ENCODE data around the gene MAP3K12. TPM values are rescaled to one million over a fixed set of nuclear protein-coding genes. Genes with fewer than 3 reads are reported as not detected.
A peak's percentile ranks its signal among the peaks of the same experiment; 100 is the strongest.

The MAP3K12 gene
- total and polyA plus RNA-seq, 2 of the 13 experiments (the other 11 are each of a cell fraction or from before 2014, with no cell fraction given) = 0.20 to 1.1 TPM

GRCh38 chr12:53538209-53538689 lies 39.0 kb upstream of the MAP3K12 start (continued):
- TF ChIP-seq ZBTB10 (CRISPR knock-in tag; IDR thresholded peaks at IDR 0.05; ENCODE audit: borderline replicate concordance) (peak; percentile 76), ZNF143 (CRISPR knock-in tag; IDR thresholded peaks at IDR 0.05) (peak; percentile 33; the same call in 1 of the 2 replicates), THAP11 (CRISPR knock-in tag; IDR thresholded peaks at IDR 0.05) (peak; percentile 75), ZFP82 (CRISPR knock-in tag; IDR thresholded peaks at IDR 0.05; ENCODE audit: borderline replicate concordance) (no peak), TEF (CRISPR knock-in tag; IDR thresholded peaks at IDR 0.05) (peak; percentile 88; the same call in 1 of the 2 replicates), FOXO1 (CRISPR knock-in tag; IDR thresholded peaks at IDR 0.05) (peak; percentile 92), KLF9 (CRISPR knock-in tag; IDR thresholded peaks at IDR 0.05; ENCODE audit: low read depth) (peak; percentile 68; the same call in 1 of the 2 replicates), ERF (CRISPR knock-in tag; IDR thresholded peaks at IDR 0.05) (peak; percentile 86), KDM5A (IDR thresholded peaks at IDR 0.05; ENCODE audit: borderline replicate concordance, low read length) (no peak), ZNF792 (CRISPR knock-in tag; IDR thresholded peaks at IDR 0.05) (peak; percentile 78; the same call in 1 of the 2 replicates), RAD21 (CRISPR knock-in tag; IDR thresholded peaks at IDR 0.05) (no peak), RXRA (CRISPR knock-in tag; IDR thresholded peaks at IDR 0.05) (peak; percentile 85; the same call in 1 of the 2 replicates), HMGA1 (CRISPR knock-in tag; conservative IDR thresholded peaks at IDR 0.05) (no peak), SATB2 (CRISPR knock-in tag; IDR thresholded peaks at IDR 0.05) (0 out of 2 replicates have a peak, but pooled peaks have one; percentile 21), RARA (CRISPR knock-in tag; IDR thresholded peaks at IDR 0.05) (peak; percentile 97), ZBTB7B (CRISPR knock-in tag; IDR thresholded peaks at IDR 0.05) (0 out of 2 replicates have a peak, but pooled peaks have one; percentile 28), CEBPB (IDR thresholded peaks at IDR 0.05; ENCODE audit: borderline replicate concordance, low read depth, low read length) (peak; percentile 98)
- TF ChIP-seq, protein P1, sequence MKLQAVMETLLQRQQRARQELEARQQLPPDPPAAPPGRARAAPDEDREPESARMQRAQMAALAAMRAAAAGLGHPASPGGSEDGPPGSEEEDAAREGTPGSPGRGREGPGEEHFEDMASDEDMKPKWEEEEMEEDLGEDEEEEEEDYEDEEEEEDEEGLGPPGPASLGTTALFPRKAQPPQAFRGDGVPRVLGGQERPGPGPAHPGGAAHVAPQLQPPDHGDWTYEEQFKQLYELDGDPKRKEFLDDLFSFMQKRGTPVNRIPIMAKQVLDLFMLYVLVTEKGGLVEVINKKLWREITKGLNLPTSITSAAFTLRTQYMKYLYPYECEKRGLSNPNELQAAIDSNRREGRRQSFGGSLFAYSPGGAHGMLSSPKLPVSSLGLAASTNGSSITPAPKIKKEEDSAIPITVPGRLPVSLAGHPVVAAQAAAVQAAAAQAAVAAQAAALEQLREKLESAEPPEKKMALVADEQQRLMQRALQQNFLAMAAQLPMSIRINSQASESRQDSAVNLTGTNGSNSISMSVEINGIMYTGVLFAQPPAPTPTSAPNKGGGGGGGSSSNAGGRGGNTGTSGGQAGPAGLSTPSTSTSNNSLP (IDR thresholded peaks at IDR 0.05; ENCODE audit: low read depth, low read length) = peak; percentile 9; the same call in 1 of the 2 replicates
- TF ChIP-seq, protein P2, sequence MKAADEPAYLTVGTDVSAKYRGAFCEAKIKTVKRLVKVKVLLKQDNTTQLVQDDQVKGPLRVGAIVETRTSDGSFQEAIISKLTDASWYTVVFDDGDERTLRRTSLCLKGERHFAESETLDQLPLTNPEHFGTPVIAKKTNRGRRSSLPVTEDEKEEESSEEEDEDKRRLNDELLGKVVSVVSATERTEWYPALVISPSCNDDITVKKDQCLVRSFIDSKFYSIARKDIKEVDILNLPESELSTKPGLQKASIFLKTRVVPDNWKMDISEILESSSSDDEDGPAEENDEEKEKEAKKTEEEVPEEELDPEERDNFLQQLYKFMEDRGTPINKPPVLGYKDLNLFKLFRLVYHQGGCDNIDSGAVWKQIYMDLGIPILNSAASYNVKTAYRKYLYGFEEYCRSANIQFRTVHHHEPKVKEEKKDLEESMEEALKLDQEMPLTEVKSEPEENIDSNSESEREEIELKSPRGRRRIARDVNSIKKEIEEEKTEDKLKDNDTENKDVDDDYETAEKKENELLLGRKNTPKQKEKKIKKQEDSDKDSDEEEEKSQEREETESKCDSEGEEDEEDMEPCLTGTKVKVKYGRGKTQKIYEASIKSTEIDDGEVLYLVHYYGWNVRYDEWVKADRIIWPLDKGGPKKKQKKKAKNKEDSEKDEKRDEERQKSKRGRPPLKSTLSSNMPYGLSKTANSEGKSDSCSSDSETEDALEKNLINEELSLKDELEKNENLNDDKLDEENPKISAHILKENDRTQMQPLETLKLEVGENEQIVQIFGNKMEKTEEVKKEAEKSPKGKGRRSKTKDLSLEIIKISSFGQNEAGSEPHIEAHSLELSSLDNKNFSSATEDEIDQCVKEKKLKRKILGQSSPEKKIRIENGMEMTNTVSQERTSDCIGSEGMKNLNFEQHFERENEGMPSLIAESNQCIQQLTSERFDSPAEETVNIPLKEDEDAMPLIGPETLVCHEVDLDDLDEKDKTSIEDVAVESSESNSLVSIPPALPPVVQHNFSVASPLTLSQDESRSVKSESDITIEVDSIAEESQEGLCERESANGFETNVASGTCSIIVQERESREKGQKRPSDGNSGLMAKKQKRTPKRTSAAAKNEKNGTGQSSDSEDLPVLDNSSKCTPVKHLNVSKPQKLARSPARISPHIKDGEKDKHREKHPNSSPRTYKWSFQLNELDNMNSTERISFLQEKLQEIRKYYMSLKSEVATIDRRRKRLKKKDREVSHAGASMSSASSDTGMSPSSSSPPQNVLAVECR (CRISPR knock-in tag; IDR thresholded peaks at IDR 0.05; ENCODE audit: borderline replicate concordance) = peak; percentile 52; the same call in 1 of the 2 replicates
- TF ChIP-seq, protein P3, sequence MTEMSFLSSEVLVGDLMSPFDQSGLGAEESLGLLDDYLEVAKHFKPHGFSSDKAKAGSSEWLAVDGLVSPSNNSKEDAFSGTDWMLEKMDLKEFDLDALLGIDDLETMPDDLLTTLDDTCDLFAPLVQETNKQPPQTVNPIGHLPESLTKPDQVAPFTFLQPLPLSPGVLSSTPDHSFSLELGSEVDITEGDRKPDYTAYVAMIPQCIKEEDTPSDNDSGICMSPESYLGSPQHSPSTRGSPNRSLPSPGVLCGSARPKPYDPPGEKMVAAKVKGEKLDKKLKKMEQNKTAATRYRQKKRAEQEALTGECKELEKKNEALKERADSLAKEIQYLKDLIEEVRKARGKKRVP (CRISPR knock-in tag; IDR thresholded peaks at IDR 0.05) = peak in 1 of 2 experiments; percentile 96; a peak in 2 of 4 replicates

Data from HepG2 (cell line).